Fibroblast of pulmonary artery (primary cell): ENCODE results near the gene CES3.
A peak's percentile ranks its signal among the peaks of the same experiment; 100 is the strongest.

Experiments used
- DNase-seq: peaks from one replicate; pipeline ENCODE4 v3.0.0-alpha.2; 2010; ENCODE audit warnings: low read depth
- H3K4me3 ChIP-seq: replicated peaks from 2 replicates; pipeline ENCODE4 v1.5.1; 2011; ENCODE audit warnings: low read depth, mild to moderate bottlenecking, control low read depth, low read length, moderate library complexity
- TF ChIP-seq, protein P1 (sequence below): IDR thresholded peaks from 2 replicates; pipeline ENCODE4 v1.5.1; 2011; ENCODE audit warnings: mild to moderate bottlenecking, control low read depth, low read length, inconsistent platforms; ENCODE audit errors: missing control alignments

CES3 gene, protein sequence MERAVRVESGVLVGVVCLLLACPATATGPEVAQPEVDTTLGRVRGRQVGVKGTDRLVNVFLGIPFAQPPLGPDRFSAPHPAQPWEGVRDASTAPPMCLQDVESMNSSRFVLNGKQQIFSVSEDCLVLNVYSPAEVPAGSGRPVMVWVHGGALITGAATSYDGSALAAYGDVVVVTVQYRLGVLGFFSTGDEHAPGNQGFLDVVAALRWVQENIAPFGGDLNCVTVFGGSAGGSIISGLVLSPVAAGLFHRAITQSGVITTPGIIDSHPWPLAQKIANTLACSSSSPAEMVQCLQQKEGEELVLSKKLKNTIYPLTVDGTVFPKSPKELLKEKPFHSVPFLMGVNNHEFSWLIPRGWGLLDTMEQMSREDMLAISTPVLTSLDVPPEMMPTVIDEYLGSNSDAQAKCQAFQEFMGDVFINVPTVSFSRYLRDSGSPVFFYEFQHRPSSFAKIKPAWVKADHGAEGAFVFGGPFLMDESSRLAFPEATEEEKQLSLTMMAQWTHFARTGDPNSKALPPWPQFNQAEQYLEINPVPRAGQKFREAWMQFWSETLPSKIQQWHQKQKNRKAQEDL

DNA sequence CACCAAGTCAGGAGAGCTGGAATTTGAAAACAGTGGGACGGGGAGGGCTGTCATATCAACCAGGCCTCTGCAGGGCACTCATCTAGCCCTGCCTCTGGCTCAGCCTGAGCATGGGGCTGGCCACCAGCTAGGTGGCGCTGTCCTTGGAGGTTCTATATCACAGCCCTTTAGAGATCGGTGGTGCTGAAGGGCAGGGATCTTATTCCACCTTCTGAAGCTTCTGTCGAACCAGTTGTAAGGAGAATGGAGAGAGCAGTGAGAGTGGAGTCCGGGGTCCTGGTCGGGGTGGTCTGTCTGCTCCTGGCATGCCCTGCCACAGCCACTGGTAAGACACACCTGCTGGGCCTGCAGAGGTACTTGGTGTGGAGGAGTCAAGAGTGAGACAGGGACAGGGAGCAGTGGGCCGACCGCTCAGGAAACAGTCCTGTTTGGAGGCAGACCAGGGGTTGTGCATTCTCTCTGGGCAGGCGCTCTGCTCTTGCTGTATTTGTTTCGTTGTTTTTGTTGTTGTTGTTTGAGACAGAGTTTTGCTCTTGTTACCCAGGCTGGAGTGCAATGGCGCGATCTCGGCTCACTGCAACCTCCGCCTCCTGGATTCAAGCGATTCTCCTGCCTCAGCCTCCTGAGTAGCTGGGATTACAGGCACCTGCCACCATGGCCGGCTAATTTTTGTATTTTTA is at the start of gene CES3:
Gene CES3, plus strand, starts transcription at position 202 of the 680 bp plus-strand sequence. Its CDS starts 42 bp downstream, at position 244.
- TF ChIP-seq, protein P1, sequence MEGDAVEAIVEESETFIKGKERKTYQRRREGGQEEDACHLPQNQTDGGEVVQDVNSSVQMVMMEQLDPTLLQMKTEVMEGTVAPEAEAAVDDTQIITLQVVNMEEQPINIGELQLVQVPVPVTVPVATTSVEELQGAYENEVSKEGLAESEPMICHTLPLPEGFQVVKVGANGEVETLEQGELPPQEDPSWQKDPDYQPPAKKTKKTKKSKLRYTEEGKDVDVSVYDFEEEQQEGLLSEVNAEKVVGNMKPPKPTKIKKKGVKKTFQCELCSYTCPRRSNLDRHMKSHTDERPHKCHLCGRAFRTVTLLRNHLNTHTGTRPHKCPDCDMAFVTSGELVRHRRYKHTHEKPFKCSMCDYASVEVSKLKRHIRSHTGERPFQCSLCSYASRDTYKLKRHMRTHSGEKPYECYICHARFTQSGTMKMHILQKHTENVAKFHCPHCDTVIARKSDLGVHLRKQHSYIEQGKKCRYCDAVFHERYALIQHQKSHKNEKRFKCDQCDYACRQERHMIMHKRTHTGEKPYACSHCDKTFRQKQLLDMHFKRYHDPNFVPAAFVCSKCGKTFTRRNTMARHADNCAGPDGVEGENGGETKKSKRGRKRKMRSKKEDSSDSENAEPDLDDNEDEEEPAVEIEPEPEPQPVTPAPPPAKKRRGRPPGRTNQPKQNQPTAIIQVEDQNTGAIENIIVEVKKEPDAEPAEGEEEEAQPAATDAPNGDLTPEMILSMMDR, result peak; percentile 81
- peak; percentile 71 for DNase-seq
- H3K4me3 ChIP-seq, result no peak within 1 kb of the TSS

DNA sequence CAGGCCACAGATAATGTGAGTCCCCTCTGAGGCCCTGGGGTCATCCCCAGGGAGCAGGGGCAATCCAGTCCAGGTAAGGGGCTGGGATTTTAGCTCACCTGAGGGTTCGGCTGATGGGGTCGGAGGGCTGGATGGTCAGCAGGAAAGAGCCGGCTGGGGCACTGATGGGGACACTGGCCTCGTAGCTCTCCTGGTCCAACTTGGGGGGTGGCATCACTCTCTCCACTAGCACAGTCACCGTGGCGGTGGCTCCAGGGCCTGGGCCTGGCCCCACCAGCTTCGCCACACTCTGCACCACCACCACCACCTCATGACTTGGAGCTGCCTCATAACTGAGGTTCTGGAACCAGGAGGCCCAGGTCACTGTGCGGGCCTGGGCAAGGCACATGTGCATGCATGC is 49.3 kb upstream of the CES3 start:
- no peak for DNase-seq
- no peak overlapping the region for H3K4me3 ChIP-seq
- TF ChIP-seq, protein P1, result no peak

DNA sequence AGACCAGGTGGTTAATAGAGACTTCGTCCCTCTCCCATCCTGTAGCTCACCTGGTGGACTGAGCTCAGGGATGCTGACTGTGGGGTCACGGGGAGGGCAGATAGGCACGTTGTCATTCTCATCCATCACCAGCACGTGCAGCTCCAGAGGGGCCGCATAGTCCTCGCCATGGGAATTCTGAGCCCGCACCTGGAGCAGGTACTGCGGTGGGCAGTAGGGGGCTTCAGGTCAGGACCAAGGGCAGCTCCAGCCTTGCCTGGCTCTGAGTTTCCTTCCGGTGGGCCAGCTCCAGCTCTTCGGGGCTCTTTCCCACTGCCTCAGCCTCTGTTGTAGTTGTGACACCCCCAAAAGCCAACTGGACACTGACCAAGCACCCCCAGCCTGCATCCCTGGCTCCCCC is 48.0 kb upstream of the CES3 start:
- no peak overlapping the region for H3K4me3 ChIP-seq
- TF ChIP-seq, protein P1, result no peak
- no peak for DNase-seq

DNA sequence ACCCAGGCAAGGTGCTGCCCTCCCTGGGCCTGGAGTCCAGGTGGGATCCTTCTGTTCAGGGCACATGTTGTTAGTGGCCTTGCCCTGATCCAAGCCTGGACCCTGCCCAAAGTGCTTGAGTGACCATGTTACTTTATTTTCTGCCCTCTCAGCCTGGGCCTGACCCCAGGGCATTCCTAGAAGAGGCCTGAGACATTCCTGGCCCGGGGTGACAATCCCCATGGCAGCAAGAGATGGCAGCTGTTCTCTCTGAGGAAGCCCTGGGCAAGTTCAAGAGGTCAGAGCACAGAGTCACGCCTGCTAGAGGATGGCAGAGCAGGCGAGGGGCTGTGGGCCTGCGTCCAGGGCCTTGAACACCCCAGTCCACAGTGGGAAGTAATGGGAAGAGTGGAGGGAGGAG is 47.4 kb upstream of the CES3 start:
- no peak overlapping the region for H3K4me3 ChIP-seq
- DNase-seq, result no peak
- TF ChIP-seq, protein P1, result no peak

DNA sequence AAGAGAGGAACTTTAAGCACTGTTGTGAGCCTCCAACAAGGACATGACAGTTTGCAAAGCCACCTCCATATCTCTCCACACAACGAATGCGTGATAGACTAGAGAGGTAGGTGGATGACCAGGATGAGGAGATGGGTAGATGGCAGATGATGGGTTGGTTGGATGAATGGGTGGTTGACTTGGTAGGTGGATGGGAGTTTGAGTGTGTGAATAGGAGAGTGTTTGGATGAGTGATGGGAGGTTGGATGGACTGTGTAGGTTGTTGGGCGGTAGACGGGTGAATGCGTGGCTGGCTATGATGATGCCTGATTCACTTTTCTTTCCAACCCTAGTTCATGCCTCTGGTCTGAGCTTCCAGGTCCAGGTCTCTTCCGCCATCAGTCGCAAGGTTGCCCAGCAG is 46.5 kb upstream of the CES3 start:
- TF ChIP-seq, protein P1, result no peak
- no peak overlapping the region for H3K4me3 ChIP-seq
- DNase-seq, result no peak

DNA sequence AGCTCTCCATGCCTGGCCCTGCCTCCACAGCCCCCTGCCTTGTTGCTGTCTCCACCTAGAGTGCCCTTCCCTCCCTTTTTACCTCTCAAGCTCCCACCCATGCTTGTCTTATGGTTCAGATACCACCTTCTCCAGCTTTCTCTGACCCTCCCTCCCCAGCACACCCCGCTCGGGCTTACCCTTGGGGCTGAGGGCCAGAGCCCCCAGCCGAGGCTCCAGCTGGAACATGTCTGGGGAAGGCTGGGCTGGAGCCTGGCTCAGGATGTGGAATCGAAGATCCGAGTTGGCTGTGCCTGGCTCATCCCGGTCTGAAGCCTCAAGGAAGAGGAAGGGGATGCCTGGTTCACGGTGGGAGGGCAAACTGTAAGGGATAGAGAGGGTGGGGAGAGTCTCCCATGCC is 46.0 kb upstream of the CES3 start:
- TF ChIP-seq, protein P1, result no peak
- no peak overlapping the region for H3K4me3 ChIP-seq
- no peak for DNase-seq
